ENCODE results near the gene CACNB2.
"Not testable (repeated sequence)": the region's sequence is repeated elsewhere in the genome, so short reads cannot be mapped to it uniquely, and the experiment has no call there.

Gene CACNB2

GRCh38 chr10:18202680-18203460, 62.6 kb downstream of the CACNB2 start:
- DNase-seq: no peak

DNA sequence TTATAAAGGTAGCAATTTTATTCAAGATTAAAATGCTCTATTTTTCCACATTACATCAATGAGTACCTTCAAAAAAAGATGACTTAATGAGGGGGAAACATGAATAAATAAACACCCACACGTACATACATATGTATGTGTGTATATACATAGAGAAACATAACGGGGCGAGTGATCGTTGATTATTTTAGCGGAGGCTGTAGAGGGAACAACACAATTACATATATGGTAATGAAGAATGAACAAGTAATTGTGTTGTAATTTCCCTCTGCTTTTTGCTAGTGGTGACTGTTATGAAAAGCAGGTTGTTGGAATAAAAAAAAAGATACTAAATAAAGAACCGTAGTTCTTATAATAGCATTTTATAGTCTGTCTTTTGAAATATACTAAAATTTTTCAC, 63.2 kb downstream of the CACNB2 start:
- no peak for DNase-seq

GRCh38 chr10:18204039-18204835, 64.0 kb downstream of the CACNB2 start:
- DNase-seq: no peak

DNA sequence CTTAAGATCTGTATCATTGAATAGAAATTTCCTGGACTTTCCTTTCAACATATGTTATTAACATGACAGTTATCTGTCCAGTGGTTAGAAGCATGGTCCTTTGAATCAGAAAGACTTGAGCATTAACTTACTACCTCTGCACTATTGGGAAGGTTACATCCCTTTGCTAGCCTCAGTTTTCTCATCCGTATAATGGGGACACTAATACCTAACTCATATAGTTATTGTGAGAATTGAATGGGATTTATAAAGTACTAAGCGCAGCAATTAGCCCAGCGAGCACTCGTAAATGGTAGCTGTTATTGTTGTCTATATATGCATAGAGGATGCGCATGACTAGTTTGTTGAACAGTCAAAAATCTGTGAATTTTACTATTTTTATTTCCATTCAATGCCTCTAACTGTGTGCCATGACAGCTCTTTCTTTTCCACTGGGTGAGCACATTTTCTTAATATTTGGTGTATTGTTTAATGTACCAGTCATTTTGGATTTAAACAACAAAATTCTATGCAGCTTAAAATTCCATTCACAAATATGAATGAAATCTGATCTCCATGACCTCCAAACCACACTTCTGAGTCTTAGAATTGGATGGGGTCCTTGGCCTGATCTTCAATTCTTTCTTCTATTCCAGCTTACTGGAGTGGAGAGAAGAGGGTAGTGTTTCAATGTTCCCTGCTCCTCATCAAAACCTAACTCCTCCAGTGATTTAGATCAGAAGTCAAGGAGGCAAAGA, 65.0 kb downstream of the CACNB2 start:
- DNase-seq: no peak

DNA sequence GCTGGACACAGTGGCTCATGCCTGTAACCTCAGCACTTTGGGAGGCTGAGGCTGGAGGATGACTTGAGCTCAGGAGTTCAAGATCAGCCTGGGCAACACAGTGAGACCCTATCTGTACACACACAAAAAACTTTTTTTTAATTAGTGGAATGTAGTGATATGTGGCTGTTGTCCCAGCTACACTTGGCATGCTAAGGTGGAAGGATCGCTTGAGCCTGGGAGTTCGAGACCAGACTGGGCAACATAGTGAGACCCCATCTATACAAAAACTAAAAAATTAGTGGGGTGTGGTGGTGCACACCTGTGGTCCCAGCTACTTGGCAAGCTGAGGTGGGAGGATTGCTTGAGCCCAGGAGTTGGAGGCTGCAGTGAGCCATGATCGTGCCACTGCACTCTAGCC, 68.0 kb downstream of the CACNB2 start:
- DNase-seq: not testable (repeated sequence)

GRCh38 chr10:18209241-18209640, 69.0 kb downstream of the CACNB2 start:
- DNase-seq: no peak

DNA sequence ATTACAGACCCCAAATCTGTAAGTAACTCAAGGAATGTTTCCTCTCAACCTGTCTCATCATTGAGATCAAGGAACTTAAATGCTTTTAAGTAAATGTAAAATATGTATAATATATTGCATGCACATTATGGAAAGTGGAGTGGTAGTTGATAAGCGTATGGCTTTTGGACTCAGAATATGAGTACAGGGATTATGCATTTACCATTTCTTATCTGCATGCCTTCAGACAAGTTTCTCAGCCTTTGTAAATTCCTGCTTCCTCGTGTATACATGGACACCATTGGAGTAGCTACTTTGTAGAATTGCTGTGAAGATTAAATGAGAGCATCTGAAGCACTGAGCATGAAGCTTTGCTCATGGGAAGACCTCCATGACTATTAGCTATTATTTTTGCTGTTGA, 70.5 kb downstream of the CACNB2 start:
- DNase-seq: no peak

DNA sequence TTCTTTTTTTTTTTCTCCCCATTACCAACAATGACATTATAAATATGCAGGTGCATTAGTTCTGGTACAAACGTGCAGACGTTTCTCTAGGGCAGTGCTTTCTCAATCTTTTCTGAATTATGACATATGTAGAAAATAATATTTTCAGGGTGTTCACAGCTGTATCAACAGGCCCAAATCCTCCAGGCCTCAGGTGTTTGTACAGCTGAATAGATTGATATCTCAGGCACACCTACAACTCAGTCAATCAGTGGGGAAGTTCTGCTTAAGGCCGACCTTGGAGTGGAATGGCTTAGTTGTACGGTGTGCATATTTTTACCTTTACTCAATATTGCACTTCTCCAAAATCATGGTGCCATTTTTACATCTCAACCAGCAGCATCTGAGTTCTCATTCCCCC, 71.6 kb downstream of the CACNB2 start:
- no peak for DNase-seq

- no peak for DNase-seq
Measured at GRCh38 chr10:18213271-18213670, 73.0 kb downstream of the CACNB2 start.

DNA sequence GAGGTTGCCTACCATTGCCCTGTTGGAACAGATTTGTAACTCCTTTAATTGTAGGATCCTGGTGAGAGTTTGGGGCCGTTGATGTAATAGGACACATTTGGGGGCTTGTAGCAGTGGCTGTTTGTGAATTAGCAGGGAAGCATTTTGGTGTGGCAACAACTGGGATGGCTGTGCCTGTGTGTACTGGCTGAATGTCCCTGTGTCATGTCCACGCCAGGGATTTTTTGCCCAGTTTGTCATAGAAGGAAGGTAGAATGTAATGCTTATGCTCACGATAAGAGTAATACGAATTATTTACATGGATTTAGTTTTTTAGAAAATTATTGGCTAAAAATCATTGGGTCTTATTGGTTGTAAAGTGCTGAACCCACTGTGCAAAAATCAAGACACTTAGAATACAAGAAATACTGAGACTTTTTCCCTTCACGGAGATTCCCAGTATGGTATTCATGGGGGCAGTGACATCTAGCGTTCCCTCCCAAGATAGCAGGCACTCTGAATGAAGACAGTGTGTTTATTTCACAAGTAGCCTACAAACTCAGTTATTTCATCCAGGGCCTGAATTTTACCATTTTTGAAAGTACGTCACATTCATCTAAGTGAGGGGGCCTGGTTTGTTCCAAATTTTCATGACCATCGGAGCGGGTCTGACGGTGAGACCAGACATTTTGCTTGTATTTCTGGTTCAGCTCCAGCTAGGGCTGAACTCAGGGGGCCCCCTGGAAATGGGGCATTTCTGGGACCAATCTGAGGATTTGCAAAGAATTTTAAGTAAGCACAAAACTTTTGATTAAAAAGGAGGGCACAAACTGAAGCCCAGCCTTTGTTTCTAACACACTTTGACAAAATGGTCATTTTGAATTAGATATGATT, 74.7 kb downstream of the CACNB2 start:
- DNase-seq: no peak

GRCh38 chr10:18216482-18216881, 76.3 kb downstream of the CACNB2 start:
- DNase-seq: no peak

DNA sequence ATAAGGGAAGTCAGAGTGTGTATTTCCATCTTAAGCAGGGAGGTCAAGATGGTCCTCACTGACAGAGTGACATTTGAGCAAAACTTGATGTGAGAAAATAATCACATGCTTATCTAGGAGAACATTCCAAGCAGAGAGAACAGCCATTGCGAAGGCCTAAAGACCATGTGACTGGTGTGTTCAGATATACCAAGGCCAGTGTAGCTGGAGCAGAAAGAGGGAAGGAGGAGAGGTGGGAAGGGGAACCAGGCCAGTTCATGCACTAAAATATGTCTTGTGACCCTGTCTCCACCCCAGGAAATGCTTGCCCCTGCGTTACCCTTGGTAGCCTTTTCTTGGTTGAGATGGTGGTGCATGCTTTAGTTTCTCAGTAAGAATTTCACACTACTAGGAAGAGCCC, 77.4 kb downstream of the CACNB2 start:
- DNase-seq: no peak

GRCh38 chr10:18219146-18219545, 78.9 kb downstream of the CACNB2 start:
- no peak for DNase-seq

GRCh38 chr10:18221123-18221522, 80.9 kb downstream of the CACNB2 start:
- DNase-seq: no peak

GRCh38 chr10:18221882-18222281, 81.7 kb downstream of the CACNB2 start:
- DNase-seq: no peak

DNA sequence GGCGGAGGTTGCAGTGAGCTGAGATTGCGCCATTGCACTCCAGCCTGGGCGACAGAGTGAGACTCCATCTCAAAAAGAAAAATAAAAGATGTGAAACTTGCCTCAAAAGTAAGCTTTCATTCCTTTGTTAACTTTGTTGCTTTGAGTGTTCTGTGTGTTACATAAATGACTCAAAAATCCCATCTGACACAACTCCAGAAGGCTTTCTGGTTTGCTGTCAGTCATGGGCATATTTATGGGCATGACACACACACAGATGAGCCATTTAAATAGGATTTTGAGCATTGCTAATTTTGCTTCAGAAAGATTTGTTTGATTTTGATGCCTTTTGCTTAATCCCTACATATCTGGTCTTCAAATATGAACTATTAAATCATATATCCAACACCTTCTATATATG, 82.6 kb downstream of the CACNB2 start:
- no peak for DNase-seq

GRCh38 chr10:18223898-18224297, 83.7 kb downstream of the CACNB2 start:
- no peak for DNase-seq

DNA sequence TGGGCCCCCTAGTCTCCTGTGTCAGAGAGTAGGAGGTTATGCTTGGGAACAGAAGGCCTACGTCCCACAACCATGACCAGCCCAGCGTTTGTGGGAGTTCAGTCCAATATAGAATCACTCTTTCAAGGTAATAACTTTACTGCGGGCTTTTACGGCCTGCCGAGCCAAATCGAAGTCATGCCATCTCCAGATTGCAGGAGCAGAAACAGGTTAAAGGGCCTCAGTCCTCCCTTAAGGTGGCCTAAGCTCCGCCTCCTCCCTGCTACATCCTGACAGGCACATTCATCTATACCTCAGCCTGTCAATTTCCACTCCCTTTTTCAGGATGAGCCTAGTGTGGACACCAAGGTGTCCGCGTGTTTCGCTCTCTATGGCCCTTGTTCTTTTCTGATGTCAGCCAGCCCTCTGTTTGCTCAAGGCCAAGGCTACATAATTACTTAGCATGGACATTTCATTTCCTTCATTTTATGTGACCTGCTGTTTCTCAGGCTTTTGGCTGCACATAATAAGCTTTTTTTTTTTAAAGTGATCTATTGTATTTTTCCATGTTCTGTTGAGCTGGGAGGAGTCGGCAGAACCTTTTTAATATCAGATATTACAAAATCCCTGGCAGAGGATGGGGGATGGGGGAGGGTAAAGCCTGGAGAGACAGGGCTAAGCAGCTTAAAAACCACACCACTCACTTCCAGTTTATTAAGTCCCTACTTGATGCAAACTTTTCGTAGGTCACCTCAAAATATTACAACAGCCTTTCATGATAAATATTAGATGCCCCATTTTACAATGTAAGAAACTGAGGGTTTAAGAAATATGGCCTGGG, 84.6 kb downstream of the CACNB2 start:
- no peak for DNase-seq

GRCh38 chr10:18226336-18226735, 86.1 kb downstream of the CACNB2 start:
- DNase-seq: no peak

DNA sequence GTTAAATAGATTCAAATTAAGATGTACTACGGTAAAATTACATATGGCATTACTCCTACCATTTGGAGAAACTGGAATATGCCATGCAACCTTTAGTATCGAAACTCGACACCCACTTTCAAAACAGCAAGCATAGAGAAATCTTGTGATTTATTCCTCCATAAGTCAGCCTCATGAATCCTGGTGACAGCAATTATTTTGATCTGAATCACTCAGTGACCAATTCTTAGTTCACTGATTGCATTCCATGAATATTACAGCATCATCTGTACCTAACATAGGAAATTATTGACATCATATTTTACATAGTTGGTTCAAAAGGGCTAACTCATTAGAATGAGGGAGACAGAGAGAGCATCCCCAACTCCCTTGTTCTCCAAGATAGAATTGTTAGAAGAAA, 89.6 kb downstream of the CACNB2 start:
- no peak for DNase-seq

DNA sequence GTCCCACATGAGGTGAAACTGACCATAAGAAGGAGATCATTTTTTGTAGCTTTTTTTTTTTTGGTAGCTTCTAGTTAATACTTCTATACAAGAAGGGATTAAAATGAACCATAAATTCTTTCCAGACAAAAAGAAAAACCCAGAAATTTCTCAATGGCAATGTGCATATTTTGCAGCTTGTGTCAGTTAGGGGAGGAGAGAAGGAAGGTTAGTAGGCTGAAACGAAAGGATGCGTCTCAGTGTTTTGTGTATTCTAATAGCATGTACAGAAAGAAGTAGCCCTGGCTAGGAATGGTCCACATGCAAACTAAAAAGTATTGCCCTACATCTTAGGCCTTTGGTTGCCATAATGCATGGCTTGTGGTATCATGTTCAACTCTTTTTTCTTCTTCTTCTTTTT, 90.6 kb downstream of the CACNB2 start:
- no peak for DNase-seq

DNA sequence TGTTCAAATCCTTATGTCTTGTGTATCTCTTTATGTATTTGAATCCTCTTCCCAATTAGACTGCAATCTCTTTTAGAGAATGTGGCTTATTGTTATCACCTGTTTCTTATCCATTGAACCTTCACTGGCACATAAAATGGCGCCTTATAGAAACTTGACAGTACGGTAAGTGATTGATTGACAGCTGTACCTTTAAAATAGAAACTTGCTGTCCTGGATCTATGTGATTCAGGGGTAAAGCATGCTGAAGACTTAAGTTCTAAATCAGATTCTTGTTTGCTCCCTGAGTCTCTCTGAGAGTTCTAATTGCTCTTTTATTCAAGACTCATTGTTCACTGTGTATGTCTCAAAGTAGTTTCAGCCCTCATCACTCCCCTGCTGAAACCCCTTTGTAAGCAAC, 91.3 kb downstream of the CACNB2 start:
- DNase-seq: no peak
